ENCODE results near the gene SHBG. TPM values are rescaled to one million over a fixed set of nuclear protein-coding genes. Genes with fewer than 3 reads are reported as not detected.

Gene SHBG
- total RNA-seq, 1 donor from 2014 or later, result 0.60 TPM

GRCh38 chr17:7586673-7587419 is 43.1 kb upstream of the SHBG start:
- Mint-ChIP-seq H3K4me3 (no peak overlapping the region), H3K27ac (no peak overlapping the region), H3K9me3 (no peaks in the 10 kb centered on the region), H3K36me3 (peaks cover 14% of the 10 kb centered on the region), H3K4me1 (peaks cover 40% of the 10 kb centered on the region), H3K27me3 (ENCODE audit: low read depth) (no peaks in the 10 kb centered on the region)
- no peak for TF ChIP-seq CTCF (IDR thresholded peaks at IDR 0.05; ENCODE audit: unreplicated experiment)
- DNase-seq (ENCODE audit: low spot score in 2 of 2, unreplicated experiment in 2 of 2), result no peak

GRCh38 chr17:7587420-7588151 is 42.3 kb upstream of the SHBG start:
- no peak for DNase-seq (ENCODE audit: low spot score in 2 of 2, unreplicated experiment in 2 of 2)
- peak overlapping the region; percentile 30 for H3K27ac Mint-ChIP-seq

GRCh38 chr17:7588553-7589203 is 41.3 kb upstream of the SHBG start:
- DNase-seq (ENCODE audit: low spot score in 2 of 2, unreplicated experiment in 2 of 2), result no peak
- Mint-ChIP-seq H3K36me3 (peaks cover 22% of the 10 kb centered on the region), H3K4me1 (peaks cover 29% of the 10 kb centered on the region), H3K27me3 (ENCODE audit: low read depth) (no peaks in the 10 kb centered on the region), H3K4me3 (peak overlapping the region; percentile 57), H3K9me3 (no peaks in the 10 kb centered on the region), H3K27ac (no peak overlapping the region)
- TF ChIP-seq CTCF (IDR thresholded peaks at IDR 0.05; ENCODE audit: unreplicated experiment), result no peak

More at GRCh38 chr17:7587420-7588151, 42.3 kb upstream of the SHBG start:
- no peak for TF ChIP-seq CTCF (IDR thresholded peaks at IDR 0.05; ENCODE audit: unreplicated experiment)
- Mint-ChIP-seq H3K27me3 (ENCODE audit: low read depth) (no peaks in the 10 kb centered on the region), H3K4me1 (peaks cover 34% of the 10 kb centered on the region), H3K36me3 (peaks cover 14% of the 10 kb centered on the region), H3K4me3 (no peak overlapping the region), H3K9me3 (no peaks in the 10 kb centered on the region)

- Mint-ChIP-seq H3K27ac (no peak overlapping the region), H3K4me1 (peaks cover 27% of the 10 kb centered on the region), H3K9me3 (no peaks in the 10 kb centered on the region), H3K4me3 (peak overlapping the region; percentile 57), H3K36me3 (peaks cover 28% of the 10 kb centered on the region), H3K27me3 (ENCODE audit: low read depth) (no peaks in the 10 kb centered on the region)
- peak; percentile 84 for TF ChIP-seq CTCF (IDR thresholded peaks at IDR 0.05; ENCODE audit: unreplicated experiment)
- DNase-seq (ENCODE audit: low spot score in 2 of 2, unreplicated experiment in 2 of 2), result peak; percentile 65 to 83
These were observed 40.6 kb upstream of the SHBG start for GRCh38 chr17:7589204-7589868.

- DNase-seq (ENCODE audit: low spot score in 2 of 2, unreplicated experiment in 2 of 2), result no peak
- H3K4me3 Mint-ChIP-seq, result peak within 1 kb of the TSS; percentile 57
These were observed 39.8 kb upstream of the SHBG start, which contains the start of gene SOX15 for GRCh38 chr17:7589891-7590691. SOX15 (minus strand) TSS chr17:7590094; CDS start chr17:7589676, 418 bp downstream.

More at GRCh38 chr17:7589891-7590691, 39.8 kb upstream of the SHBG start, which contains the start of gene SOX15:
- Mint-ChIP-seq H3K27ac (peak within 1 kb of the TSS; percentile 93), H3K27me3 (ENCODE audit: low read depth) (no peaks in the 10 kb centered on the region), H3K36me3 (peaks cover 31% of the 10 kb centered on the region), H3K4me1 (peaks cover 21% of the 10 kb centered on the region), H3K9me3 (no peaks in the 10 kb centered on the region)
- TF ChIP-seq CTCF (IDR thresholded peaks at IDR 0.05; ENCODE audit: unreplicated experiment), result no peak

All from mesothelial cell of epicardium (in vitro differentiated cells).